Epithelial cell of esophagus (primary cell): ENCODE results near the gene FATE1.

ENCODE experiments used
- DNase-seq: peaks from one replicate; pipeline ENCODE4 v3.0.0; 2010; ENCODE audit warnings: low read depth
- H3K4me3 ChIP-seq: 2 replicates; pipeline ENCODE4 v1.5.1; 2011; ENCODE audit warnings: mild to moderate bottlenecking, low read length, control low read depth
- TF ChIP-seq, protein P1 (sequence below): IDR thresholded peaks from 2 replicates; pipeline ENCODE4 v1.5.1; 2011; ENCODE audit warnings: low read depth, mild to moderate bottlenecking, low read length, control low read depth, inconsistent platforms; ENCODE audit not compliant: insufficient read depth; ENCODE audit errors: missing control alignments

FATE1 gene

DNA sequence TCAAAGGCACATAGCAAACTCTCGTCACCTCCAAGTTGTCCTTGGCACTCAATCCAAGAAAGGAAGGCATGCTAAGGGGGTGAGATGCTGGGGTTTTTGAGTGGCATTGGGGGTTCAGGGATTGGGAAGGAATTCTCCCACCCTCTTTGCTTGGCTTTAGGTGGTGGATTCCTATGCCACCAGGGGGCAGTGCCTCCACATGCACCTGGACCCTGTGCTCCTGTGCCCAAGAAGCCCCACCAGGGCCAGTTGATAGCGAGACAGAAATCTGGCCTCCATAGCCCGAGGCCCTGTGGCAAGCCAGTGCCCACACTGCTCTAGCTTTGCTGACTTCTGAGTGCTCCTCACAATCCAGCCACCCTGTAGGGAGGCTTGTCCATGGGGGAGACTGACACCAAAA is 2.0 kb upstream of the FATE1 start:
- TF ChIP-seq, protein P1, sequence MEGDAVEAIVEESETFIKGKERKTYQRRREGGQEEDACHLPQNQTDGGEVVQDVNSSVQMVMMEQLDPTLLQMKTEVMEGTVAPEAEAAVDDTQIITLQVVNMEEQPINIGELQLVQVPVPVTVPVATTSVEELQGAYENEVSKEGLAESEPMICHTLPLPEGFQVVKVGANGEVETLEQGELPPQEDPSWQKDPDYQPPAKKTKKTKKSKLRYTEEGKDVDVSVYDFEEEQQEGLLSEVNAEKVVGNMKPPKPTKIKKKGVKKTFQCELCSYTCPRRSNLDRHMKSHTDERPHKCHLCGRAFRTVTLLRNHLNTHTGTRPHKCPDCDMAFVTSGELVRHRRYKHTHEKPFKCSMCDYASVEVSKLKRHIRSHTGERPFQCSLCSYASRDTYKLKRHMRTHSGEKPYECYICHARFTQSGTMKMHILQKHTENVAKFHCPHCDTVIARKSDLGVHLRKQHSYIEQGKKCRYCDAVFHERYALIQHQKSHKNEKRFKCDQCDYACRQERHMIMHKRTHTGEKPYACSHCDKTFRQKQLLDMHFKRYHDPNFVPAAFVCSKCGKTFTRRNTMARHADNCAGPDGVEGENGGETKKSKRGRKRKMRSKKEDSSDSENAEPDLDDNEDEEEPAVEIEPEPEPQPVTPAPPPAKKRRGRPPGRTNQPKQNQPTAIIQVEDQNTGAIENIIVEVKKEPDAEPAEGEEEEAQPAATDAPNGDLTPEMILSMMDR = peak; percentile 38
- no peak overlapping the region for H3K4me3 ChIP-seq
- peak; percentile 8 for DNase-seq

DNA sequence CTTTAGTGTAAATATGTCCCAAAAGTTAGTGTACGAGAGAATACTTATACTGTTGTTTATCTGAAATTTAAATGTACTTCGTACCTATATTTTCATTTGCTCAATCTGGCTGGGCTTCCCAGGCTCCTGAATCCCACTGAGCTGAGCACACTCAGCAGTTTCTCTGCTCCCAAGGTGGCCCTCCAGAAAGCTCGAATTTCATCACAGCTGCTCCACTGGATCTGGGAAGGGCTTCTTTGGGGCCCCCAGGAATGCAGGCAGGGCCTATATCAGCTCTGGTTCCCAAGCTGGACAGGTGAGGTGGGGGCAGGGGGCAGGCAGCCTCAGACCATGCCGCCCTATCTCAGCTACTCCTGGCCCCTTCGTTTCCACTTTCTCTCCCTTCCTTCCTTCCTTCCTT is 1.5 kb upstream of the FATE1 start:
- TF ChIP-seq, protein P1 = no peak
- DNase-seq = no peak
- no peak overlapping the region for H3K4me3 ChIP-seq

DNA sequence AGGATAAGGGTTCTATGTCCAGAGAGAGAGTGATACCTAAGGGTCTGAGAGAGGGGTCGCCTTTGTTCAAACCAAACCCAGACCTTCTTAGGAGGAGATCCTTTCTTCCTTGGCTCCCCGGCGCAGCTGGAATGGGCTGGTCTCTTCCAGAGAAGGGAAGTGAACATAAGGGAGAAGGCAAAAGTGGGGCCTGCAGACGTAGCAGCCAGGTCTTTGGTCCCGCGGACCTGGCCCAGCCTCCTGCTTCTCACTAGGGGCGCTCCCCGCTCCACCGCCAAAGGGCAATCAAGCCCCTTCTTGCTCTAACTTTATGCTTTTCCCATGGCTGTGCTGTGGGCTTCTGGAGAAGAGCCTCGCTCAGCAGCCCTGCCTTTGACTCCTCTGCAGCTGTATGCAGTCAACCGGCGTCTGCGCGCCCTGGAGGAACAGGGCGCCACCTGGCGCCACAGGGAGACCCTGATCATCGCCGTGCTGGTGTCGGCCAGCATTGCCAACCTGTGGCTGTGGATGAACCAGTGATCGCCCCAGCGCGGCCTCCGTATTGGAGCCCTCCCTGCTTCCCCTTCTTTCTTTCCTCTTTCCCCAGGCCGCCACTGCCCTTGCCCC is 6.5 kb downstream of the FATE1 start:
- H3K4me3 ChIP-seq = no peak overlapping the region
- TF ChIP-seq, protein P1 = peak; percentile 30
- DNase-seq = peak; percentile 2

DNA sequence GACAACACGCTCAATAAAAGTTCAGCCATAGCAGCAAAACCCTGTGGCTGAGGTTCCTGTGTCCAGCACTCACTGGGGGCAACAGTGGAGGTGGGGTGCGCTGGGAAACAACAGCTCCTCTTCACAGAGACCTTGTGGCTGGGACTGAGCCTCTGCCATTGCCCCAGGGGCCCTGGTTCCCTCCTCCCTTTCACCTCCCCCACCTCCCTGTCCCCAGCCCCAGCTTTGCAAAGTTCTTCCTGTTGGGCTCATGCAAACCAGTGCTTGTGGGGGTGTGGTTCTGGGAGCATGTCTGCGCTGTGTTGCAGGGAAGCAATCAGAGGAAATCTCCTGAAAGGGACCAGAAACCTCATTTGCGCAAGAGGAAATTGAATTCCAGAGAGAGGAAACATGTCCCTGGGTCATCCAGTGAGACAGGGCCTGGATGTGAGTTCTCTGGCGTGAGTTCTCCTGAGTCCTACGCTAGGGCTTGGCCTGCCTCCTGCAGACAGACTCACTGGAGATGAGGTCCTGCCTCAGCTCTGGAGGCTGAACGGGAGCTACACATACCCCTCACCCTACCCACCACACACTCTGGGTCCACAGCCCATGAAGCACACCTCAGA is 7.4 kb downstream of the FATE1 start:
- TF ChIP-seq, protein P1 = no peak
- no peak overlapping the region for H3K4me3 ChIP-seq
- no peak for DNase-seq

DNA sequence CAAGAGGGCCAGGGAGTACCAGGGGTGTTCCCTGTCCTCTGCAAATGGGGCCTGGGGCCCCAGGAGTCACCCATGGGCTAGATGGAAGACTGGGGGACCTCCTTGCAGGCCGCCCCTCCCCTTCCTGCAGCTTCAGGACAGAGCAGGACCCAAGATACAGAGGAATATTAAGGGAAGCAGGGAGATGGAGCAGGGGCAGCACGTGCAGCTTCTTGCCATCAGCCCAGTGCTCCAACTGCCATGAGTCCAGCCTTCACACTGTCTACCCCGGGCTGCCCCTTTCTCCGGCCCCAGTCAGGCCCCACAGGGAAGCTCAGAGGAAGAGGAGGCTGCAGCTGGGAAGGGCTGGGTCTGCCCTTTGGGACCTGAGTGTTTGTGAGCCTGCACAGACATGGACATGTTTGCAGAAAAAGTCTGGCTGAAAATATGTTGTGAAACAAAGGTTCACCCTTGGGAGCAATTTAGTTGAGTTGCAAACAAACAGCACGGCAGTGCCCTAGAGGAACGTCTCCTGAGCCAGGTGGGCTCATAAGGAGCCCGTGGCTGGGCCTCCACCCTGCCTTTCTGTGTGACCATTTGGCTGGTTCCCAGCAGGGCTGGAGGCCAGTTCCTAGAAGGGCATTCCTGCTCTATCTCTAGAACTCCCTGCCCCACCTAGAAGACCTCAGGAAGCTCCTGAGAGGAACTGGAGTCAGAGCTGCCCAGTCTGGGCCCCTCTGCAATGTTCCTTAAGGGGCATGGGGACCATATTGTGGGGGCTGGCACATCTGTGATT is 8.9 kb downstream of the FATE1 start:
- TF ChIP-seq, protein P1 = no peak
- no peak overlapping the region for H3K4me3 ChIP-seq
- no peak for DNase-seq

DNA sequence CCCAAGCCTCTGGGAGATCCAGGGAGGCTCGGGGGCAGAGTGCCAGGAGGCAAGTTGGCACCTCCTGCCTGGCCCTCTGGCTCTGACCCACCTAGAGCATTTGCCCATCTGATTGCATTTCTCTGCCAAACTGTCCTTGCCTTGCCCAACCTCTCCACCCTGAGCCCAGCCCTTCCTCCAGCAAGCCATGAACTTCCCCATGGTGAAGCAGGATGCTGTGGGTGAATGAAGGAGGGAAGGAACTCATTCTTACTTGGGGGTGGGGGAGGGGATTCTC is 9.4 kb downstream of the FATE1 start:
- DNase-seq = no peak
- TF ChIP-seq, protein P1 = no peak
- no peak overlapping the region for H3K4me3 ChIP-seq
